HEK293 (cell line): ENCODE data around the gene ZNF629.
A peak's percentile ranks its signal among the peaks of the same experiment; 100 is the strongest.

ENCODE experiments used
- CTCF ChIA-PET: fragments of 350-600 bp; formaldehyde crosslinking; extraction: SDS; loops from one replicate; lab custom pipeline; 2021; ENCODE audit warnings: antibody characterized with exemption; lab: Yijun Ruan, JAX
- POLR2A ChIA-PET: fragments of 300-600 bp; formaldehyde crosslinking; extraction: SDS; loops from one replicate; lab custom pipeline; 2020; ENCODE audit warnings: antibody characterized with exemption, inconsistent platforms; lab: Yijun Ruan, JAX
- H3K27ac ChIP-seq: fragments of 200-500 bp; sonication (Bioruptor generic); 2 replicates; pipeline ENCODE4 v1.5.1; 2014; ENCODE audit warnings: low read depth, low read length, control low read depth, inconsistent platforms; ENCODE audit errors: extremely low read depth
- H3K36me3 ChIP-seq, 2 experiments: fragments of 200-500 bp in 1 of 2; sonication (Bioruptor generic) in 1 of 2; 1 replicate in 1 of 2; 2 replicates in 1 of 2; pipeline ENCODE4 v1.5.1; 2014 to 2017; ENCODE audit warnings: inconsistent platforms in 2 of 2, low read length in 2 of 2; ENCODE audit not compliant: control insufficient read depth in 2 of 2, insufficient read depth in 1 of 2
- H3K4me1 ChIP-seq: fragments of 200-500 bp; sonication (Bioruptor generic); 2 replicates; pipeline ENCODE4 v1.5.1; 2014; ENCODE audit warnings: mild to moderate bottlenecking, low read length, inconsistent platforms; ENCODE audit not compliant: control insufficient read depth, insufficient read depth
- H3K4me3 ChIP-seq: 2 replicates; pipeline ENCODE4 v1.5.1; 2011; ENCODE audit warnings: low read depth, mild to moderate bottlenecking, control low read depth, low read length, moderate library complexity
- H3K9me3 ChIP-seq: fragments of 200-500 bp; sonication (Bioruptor generic); 2 replicates; pipeline ENCODE4 v1.5.1; 2014; ENCODE audit warnings: low read depth, low read length, inconsistent platforms; ENCODE audit not compliant: control insufficient read depth, insufficient read depth
- GLI4 ChIP-seq: fragments of 450-650 bp; formaldehyde crosslinking; IDR thresholded peaks from 2 replicates; pipeline ENCODE4 v1.5.1; 2016; ENCODE audit warnings: missing biosample characterization, missing genetic modification characterization
- GLIS1 ChIP-seq: fragments of 450-650 bp; formaldehyde crosslinking; IDR thresholded peaks from 2 replicates; pipeline ENCODE4 v1.5.1; 2016; ENCODE audit warnings: missing biosample characterization, missing genetic modification characterization
- MYNN ChIP-seq: fragments of 450-650 bp; formaldehyde crosslinking; IDR thresholded peaks from 2 replicates; pipeline ENCODE4 v1.5.1; 2016; ENCODE audit warnings: missing biosample characterization, missing genetic modification characterization, borderline replicate concordance
- PRDM1 ChIP-seq: fragments of 450-650 bp; formaldehyde crosslinking; IDR thresholded peaks from 2 replicates; pipeline ENCODE4; 2016; ENCODE audit warnings: missing biosample characterization, missing genetic modification characterization
- SCRT2 ChIP-seq: fragments of 450-650 bp; formaldehyde crosslinking; IDR thresholded peaks from 2 replicates; pipeline ENCODE4 v1.5.1; 2016; ENCODE audit warnings: missing biosample characterization, missing genetic modification characterization
- ZBTB11 ChIP-seq: fragments of 450-650 bp; formaldehyde crosslinking; conservative IDR thresholded peaks from 2 replicates; pipeline ENCODE4 v1.5.1; 2016; ENCODE audit warnings: low read depth, missing biosample characterization, missing genetic modification characterization
- ZBTB44 ChIP-seq: fragments of 450-650 bp; IDR thresholded peaks from 2 replicates; pipeline ENCODE4 v1.5.1; 2018; ENCODE audit warnings: missing biosample characterization, mild to moderate bottlenecking, missing genetic modification characterization
- ZFP37 ChIP-seq: fragments of 450-650 bp; formaldehyde crosslinking; IDR thresholded peaks from 2 replicates; pipeline ENCODE4 v1.5.1; 2016; ENCODE audit warnings: missing biosample characterization, missing genetic modification characterization
- ZNF121 ChIP-seq: fragments of 450-650 bp; formaldehyde crosslinking; IDR thresholded peaks from 2 replicates; pipeline ENCODE4 v1.5.1; 2016; ENCODE audit warnings: missing biosample characterization, missing genetic modification characterization
- ZNF148 ChIP-seq: fragments of 450-650 bp; formaldehyde crosslinking; IDR thresholded peaks from 2 replicates; pipeline ENCODE4 v1.5.0; 2017; ENCODE audit warnings: missing biosample characterization, missing genetic modification characterization, borderline replicate concordance
- ZNF19 ChIP-seq: fragments of 450-650 bp; formaldehyde crosslinking; IDR thresholded peaks from 2 replicates; pipeline ENCODE4; 2016; ENCODE audit warnings: missing biosample characterization, missing genetic modification characterization, low read depth
- ZNF23 ChIP-seq: fragments of 450-650 bp; formaldehyde crosslinking; IDR thresholded peaks from 2 replicates; pipeline ENCODE4 v1.5.1; 2016; ENCODE audit warnings: missing biosample characterization, missing genetic modification characterization, borderline replicate concordance
- ZNF292 ChIP-seq: fragments of 450-650 bp; formaldehyde crosslinking; IDR thresholded peaks from 2 replicates; pipeline ENCODE4 v1.5.1; 2016; ENCODE audit warnings: low read depth, missing biosample characterization, missing genetic modification characterization, borderline replicate concordance
- ZNF302 ChIP-seq: fragments of 450-650 bp; formaldehyde crosslinking; IDR thresholded peaks from 2 replicates; pipeline ENCODE4 v1.5.1; 2016; ENCODE audit warnings: missing biosample characterization, missing genetic modification characterization, low read depth
- ZNF391 ChIP-seq: fragments of 450-650 bp; formaldehyde crosslinking; IDR thresholded peaks from 2 replicates; pipeline ENCODE4 v1.5.1; 2016; ENCODE audit warnings: low read depth, missing biosample characterization, missing genetic modification characterization, borderline replicate concordance
- ZNF48 ChIP-seq: fragments of 450-650 bp; formaldehyde crosslinking; IDR thresholded peaks from 2 replicates; pipeline ENCODE4 v1.5.1; 2016; ENCODE audit warnings: missing biosample characterization, missing genetic modification characterization
- ZNF521 ChIP-seq: fragments of 450-650 bp; formaldehyde crosslinking; IDR thresholded peaks from 2 replicates; pipeline ENCODE4 v1.5.1; 2017; ENCODE audit warnings: missing biosample characterization, mild to moderate bottlenecking, missing genetic modification characterization
- ZNF610 ChIP-seq: fragments of 450-650 bp; formaldehyde crosslinking; IDR thresholded peaks from 2 replicates; pipeline ENCODE4 v1.5.1; 2016; ENCODE audit warnings: missing biosample characterization, missing genetic modification characterization, borderline replicate concordance
- ZNF624 ChIP-seq: fragments of 450-650 bp; formaldehyde crosslinking; IDR thresholded peaks from 2 replicates; pipeline ENCODE4 v1.5.1; 2017; ENCODE audit warnings: missing biosample characterization, missing genetic modification characterization
- ZNF626 ChIP-seq: fragments of 450-650 bp; sonication (Bioruptor Pico); formaldehyde crosslinking; IDR thresholded peaks from 2 replicates; pipeline ENCODE4 v1.5.1; 2018; ENCODE audit warnings: missing biosample characterization, missing genetic modification characterization, inconsistent platforms
- ZNF777 ChIP-seq: fragments of 450-650 bp; formaldehyde crosslinking; IDR thresholded peaks from 2 replicates; pipeline ENCODE4 v1.5.1; 2017; ENCODE audit warnings: missing biosample characterization, missing genetic modification characterization, borderline replicate concordance
- ZSCAN18 ChIP-seq: fragments of 450-650 bp; formaldehyde crosslinking; IDR thresholded peaks from 2 replicates; pipeline ENCODE4 v1.5.1; 2016; ENCODE audit warnings: missing biosample characterization, missing genetic modification characterization
- ZXDB ChIP-seq: fragments of 450-650 bp; formaldehyde crosslinking; IDR thresholded peaks from 2 replicates; pipeline ENCODE4 v1.5.1; 2016; ENCODE audit warnings: missing biosample characterization, missing genetic modification characterization

ZNF629 gene

GRCh38 chr16:30756781-30757100 lies 30.3 kb downstream of the ZNF629 start (continued):
- TF ChIP-seq ZNF148 (tag by site-specific recombination) (no peak), ZBTB11 (tag by site-specific recombination) (no peak), ZNF610 (tag by site-specific recombination) (no peak), ZNF302 (tag by site-specific recombination) (no peak)
- TF ChIP-seq, all 188 proteins: peak for 0

GRCh38 chr16:30755955-30756780 lies 30.8 kb downstream of the ZNF629 start:
- Histone ChIP-seq H3K27ac (0 out of 2 replicates have a peak overlapping the region, but pooled peaks have one; percentile 4), H3K36me3 (peaks cover 30 to 91% of the 10 kb centered on the region in 2 experiments), H3K4me1 (no peaks in the 10 kb centered on the region; the same call in 1 of the 2 replicates), H3K9me3 (no peaks in the 10 kb centered on the region), H3K4me3 (no peak overlapping the region)
- ChIA-PET POLR2A (interaction anchor here (2.2 to 4.9 kb wide), 3 partner anchors 8 to 19 kb away, joined by 6 to 47 read pairs (median 17); partner anchors contain the start of gene PHKG2), CTCF (interaction anchor here (0.7 kb wide), 1 partner anchor 89 kb away, joined by 3 read pairs; no protein-coding TSS in a partner anchor)
- TF ChIP-seq SCRT2 (tag by site-specific recombination) (peak; percentile 83), ZNF19 (no peak)

- no peak overlapping the region for H3K4me3 ChIP-seq
- ChIA-PET CTCF (no interaction called here), POLR2A (interaction anchor here (0.5 to 1.8 kb wide), 2 partner anchors 13 to 221 kb away, joined by 3 to 4 read pairs; a partner anchor contains a TSS)
- H3K36me3 ChIP-seq = peaks cover 30 to 90% of the 10 kb centered on the region in 2 experiments
- H3K9me3 ChIP-seq = no peaks in the 10 kb centered on the region
- H3K4me1 ChIP-seq = no peaks in the 10 kb centered on the region
- no peak for TF ChIP-seq ZNF624 (tag by site-specific recombination)
- TF ChIP-seq ZNF302 (tag by site-specific recombination) = no peak
- TF ChIP-seq ZSCAN18 (tag by site-specific recombination) = no peak
- no peak for TF ChIP-seq ZXDB (tag by site-specific recombination)
- no peak for TF ChIP-seq ZNF391
- TF ChIP-seq ZBTB44 (tag by site-specific recombination) = no peak
- TF ChIP-seq ZNF777 (tag by site-specific recombination) = no peak
- TF ChIP-seq ZNF23 (tag by site-specific recombination) = no peak
- TF ChIP-seq PRDM1 (tag by site-specific recombination) = no peak
- TF ChIP-seq GLI4 = no peak
- no peak for TF ChIP-seq GLIS1 (tag by site-specific recombination)
- no peak for TF ChIP-seq ZNF292
- TF ChIP-seq ZFP37 (tag by site-specific recombination) = no peak
- TF ChIP-seq ZNF121 (tag by site-specific recombination) = no peak
- TF ChIP-seq MYNN = no peak
- TF ChIP-seq ZNF48 (tag by site-specific recombination) = no peak
- TF ChIP-seq ZNF626 (tag by site-specific recombination) = no peak
- TF ChIP-seq ZNF521 = no peak
- TF ChIP-seq, all 188 proteins: peak for 0
- no peak overlapping the region for H3K27ac ChIP-seq
These were observed 33.4 kb downstream of the ZNF629 start for GRCh38 chr16:30753596-30753995.
